GM18519 (cell line): Measurements from ENCODE around the gene PSMD8.
"Not testable (repeated sequence)": the region's sequence is repeated elsewhere in the genome, so short reads cannot be mapped to it uniquely, and the experiment has no call there.

Experiments
- ATAC-seq: cut with Tn5 transposase; IDR thresholded peaks from one replicate; pipeline ENCODE4 v1.9.1; 2021; ENCODE audit warnings: mild to moderate bottlenecking, moderate library complexity; ENCODE audit not compliant: unreplicated experiment, low FRiP score

PSMD8 gene

DNA sequence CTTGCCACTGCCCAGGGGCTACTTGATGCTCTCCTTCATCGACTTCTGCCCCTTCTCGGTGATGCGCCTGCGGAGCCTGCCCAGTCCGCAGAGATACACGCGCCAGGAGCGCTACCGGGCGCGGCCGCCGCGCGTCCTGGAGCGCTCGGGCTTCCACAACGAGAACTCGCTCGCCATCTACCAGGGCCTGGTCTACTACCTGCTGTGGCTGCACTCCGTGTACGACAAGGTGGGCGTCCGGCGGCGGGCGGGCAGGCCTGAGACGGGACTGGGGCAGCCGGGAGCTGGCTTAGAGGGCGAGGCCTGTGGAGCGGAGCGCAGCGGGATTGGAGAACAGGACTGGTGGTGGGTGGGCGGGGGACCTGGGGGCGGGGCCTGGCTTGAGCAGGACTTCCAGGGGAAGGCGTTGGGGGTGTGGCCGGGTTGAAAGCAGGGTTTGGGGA lies 12.7 kb upstream of the PSMD8 start:
- ATAC-seq = no peak

DNA sequence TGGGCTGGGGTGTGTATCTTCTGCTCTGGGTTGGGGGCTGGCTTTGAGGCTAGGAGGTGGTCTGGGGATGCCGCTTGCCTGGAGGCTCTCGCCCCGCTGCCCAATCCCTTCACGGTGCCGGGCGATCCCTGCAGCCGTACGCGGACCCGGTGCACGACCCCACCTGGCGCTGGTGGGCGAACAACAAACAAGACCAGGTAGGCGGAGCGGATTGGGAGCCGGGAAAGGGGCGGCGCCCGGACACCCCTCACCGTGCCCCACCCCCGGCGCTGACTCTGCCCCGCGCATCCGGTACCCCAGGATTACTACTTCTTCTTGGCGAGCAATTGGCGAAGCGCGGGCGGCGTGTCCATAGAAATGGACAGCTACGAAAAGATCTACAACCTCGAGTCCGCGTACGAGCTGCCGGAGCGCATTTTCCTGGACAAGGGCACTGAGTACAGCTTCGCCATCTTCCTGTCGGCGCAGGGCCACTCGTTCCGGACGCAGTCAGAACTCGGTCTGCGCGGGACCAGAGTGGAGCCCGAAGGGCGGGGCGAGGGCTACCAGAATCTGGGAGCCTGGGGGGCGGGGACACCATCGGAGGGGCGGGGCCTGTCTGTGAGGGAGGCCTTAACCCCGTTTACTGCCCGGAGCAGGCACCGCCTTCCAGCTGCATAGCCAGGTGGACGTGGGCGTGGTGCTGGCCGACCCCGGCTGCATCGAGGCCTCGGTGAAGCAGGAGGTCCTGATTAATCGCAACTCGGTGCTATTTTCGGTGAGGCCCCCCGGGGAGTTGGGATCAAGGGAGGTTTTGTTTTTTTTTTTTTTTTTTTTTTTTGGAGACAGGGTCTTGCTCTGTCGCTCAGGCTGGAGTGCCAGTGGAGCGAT lies 12.1 kb upstream of the PSMD8 start:
- no peak for ATAC-seq

DNA sequence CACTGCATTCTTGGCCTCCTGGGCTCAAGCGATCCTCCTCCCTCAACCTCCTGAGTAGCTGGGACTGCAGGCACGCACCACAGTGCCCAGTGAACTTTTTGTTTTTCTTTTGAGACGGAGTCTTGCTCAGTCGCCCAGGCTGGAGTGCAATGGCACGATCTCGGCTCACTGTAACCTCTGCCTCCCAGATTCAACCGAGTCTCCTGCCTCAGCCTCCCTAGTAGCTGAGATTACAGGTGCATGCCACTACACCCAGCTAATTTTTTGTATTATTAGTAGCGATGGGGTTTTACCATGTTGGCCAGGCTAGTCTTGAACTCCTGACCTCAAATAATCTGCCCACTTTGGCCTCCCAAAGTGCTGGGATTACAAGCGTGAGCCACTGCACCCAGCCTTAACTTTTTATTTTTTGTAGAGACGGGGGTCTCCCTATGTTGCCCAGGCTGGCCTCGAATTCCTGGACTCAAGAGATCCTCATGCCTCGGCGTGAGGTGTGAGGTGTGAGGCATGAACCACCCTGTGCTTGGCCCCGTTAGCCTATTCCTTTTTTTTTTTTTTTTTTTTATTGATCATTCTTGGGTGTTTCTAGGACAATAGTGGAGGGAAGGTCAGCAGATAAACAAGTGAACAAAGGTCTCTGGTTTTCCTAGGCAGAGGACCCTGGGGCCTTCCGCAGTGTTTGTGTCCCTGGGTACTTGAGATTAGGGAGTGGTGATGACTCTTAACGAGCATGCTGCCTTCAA lies 11.3 kb upstream of the PSMD8 start:
- ATAC-seq = not testable (repeated sequence)

DNA sequence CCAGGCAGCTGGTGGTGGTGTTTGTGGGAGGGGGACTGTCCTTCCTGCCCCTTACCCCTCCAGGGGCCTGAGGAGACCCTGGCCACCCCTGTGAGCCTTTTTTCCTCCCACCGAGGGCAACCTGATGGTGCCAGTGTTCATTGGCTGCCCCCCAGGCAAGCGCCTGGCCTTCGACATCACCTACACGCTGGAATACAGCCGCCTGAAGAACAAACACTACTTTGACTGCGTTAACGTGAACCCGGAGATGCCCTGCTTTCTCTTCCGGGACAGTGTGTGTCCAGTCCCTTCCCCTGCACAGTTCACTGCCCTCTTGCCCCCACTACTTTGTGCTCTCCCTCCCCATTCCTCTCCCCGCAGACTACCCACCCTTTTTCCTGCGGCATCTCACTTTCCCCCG lies 7.3 kb upstream of the PSMD8 start:
- ATAC-seq = no peak

DNA sequence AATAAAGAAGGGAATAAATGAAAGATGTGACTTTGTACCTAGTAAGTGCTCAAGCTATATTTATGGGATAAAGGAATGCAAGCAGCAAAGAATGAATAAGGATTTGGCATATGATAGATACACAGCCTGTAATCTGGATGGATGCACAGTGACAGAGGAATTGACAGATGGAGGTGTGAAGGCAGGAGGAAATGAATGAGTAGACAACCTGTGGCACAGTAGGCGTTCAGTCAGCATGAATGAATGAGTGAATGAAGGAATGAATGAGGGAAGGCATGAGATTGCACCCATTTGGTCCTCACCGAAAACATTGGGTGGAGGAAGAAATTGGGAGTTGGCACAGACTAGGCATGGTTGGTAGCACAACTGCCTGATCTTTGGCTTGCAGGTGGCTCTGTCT lies 4.8 kb upstream of the PSMD8 start:
- no peak for ATAC-seq

DNA sequence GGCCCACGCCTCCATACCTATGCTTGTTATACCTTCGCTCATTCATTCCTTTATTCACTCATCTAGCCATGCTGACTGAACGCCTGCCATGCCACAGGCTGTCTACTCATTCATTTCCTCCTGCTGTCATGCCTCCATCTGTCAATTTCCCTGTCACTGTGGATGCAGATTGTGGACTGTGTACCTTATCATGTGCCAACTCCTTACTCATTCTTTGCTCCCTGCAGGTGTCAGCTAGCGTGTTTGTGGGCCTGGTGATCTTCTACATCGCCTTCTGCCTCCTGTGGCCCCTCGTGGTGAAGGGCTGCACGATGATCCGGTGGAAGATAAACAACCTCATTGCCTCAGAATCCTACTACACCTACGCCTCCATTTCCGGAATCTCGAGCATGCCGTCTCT lies 4.1 kb upstream of the PSMD8 start:
- ATAC-seq = no peak

DNA sequence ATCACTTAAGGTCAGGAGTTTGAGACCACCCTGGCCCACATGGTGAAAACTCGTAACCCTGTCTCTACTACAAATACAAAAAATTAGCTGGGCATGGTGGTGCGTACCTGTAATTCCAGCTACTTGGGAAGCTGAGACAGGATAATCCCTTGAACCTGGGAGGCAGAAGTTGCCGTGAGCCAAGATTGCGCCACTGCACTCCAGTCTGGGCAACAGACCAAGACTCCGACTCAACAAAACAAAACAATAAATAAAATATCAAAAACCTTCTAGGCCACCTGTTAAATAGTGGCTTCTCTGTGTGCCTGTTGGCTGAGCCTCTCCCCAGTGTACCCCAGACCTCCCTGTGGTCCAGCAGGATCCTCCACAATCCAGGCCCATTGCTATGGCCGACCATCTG lies 3.3 kb upstream of the PSMD8 start:
- no peak for ATAC-seq

DNA sequence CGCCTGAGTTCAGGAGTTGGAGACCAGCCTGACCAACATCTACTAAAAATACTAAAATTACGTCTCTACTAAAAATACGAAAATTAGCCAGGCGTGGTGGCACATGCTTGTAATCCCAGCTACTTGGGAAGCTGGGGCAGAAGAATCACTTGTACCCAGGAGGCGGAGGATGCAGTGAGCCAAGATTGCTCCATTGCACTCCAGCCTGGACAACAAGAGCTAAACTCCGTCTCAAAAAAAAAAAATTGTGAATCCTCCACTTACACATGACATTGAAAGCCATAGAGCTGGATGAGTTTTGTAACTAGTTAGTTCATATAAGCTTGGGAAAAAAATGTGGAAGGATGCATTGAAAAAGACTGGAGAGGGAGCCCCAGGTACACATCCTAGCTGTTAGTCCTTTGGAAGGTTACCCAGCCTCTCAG lies 452 bp upstream of the PSMD8 start:
- no peak for ATAC-seq

DNA sequence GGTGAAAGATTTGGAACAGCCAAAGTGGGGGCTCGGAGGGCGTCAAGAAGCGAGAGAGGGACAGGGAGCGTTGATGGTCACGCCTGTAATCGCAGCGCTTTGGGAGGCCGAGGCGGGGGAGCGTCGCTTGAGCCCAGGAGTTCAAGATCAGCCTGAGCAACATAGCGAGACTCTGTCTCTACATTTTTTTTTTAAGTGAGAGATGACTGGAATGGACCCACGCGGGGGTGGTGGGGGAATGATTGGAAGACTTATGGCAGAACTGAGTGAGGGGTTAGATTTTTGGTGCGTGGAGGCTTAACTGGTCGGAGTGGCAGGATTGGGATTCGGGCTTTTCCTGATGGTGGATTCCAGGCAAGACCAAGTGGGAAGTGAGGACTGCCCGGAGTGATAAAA lies 725 bp downstream of the PSMD8 start:
- no peak for ATAC-seq

DNA sequence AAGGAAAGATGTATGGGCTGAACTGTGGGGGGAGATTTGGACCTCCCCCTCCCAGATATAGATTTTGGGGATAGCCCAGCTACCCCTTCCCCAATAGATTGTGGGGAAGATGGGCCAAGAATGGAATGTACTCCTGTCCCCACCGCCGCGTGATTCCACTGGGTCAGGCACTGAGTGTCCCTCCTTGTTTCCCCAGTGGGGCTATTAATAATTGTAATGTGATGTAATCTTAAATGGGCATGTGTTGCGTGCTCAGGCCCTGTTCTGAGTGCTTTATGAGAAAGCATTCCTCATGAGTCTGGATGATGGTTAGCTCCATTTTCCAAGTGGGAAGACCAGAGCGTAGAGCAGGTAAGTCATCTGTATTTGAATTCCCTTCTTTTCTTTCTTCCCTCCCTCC lies 1.4 kb downstream of the PSMD8 start:
- no peak for ATAC-seq

DNA sequence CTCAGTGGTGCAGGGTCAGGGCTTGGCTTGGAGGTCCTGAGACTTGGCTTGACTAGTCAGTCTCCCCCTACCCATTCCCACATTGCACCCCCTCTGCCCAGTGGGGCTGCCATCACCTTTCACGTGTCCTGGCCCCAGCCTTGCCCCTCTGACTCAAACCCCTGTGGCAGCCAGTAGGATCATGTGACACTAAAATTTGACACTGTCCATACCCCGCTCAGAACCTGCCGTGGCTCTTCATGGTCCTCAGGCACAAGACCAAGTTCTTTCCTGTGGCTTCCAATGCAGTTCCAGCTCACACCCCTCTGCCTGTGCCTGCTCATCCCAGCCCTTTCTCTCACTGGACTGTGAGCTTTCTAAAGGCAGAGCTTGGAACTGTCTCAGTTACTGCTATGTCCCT lies 2.2 kb downstream of the PSMD8 start:
- ATAC-seq = no peak

DNA sequence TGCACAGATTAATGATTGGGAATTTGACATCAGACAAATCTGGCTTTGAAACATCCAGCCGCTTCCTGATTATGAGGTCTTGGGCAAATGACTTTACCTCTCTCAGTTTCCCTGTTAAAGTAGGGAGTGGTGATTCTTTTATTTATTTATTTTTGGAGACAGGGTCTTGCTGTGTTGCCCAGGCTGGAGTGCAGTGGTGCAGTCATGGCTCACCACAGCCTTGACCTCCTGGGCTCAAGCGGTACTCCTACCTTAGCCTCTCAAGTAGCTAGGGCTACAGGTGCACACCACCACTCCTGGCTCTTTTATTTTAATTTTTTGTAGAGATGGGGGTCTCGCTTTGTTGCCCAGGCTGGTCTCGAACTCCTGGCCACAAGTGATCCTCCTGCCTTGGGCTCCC lies 2.7 kb downstream of the PSMD8 start:
- ATAC-seq = no peak

DNA sequence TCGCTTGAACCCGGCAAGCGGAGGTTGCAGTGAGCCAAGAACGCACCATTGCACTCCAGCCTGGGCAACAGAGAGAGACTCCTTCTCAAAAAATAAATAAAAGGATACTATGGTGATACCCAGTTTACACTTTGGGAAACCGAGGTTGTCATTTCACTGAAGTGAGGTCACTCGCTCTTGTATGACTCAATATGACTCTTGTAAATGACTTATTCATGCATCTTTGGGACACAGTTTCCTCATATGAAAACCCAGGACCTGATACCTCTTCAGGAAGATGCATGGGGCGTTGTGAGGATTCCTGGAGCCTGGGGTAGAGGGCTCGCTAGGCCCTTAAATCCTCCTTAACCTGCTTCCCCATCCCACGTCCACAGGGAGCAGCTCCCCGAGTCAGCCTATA lies 4.5 kb downstream of the PSMD8 start:
- no peak for ATAC-seq

DNA sequence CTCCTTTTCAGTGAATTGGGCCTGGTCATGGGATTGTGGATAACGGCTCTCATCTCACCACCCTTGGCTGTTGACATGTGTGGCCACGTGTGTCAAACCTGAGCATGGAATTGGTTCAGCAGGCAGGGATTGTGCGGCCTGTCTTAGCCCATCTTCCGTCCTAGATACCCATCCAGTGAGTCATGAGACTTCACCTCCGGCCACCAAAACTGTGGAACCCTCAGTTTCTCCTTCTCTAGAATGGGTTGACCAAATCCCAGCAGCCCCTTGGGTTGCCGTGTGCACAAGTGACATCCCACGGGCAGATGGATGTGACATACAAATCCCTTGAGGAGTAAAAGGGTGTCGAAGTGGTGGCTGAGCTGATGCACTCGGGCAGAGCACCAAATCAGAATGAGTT lies 6.8 kb downstream of the PSMD8 start:
- ATAC-seq = no peak

DNA sequence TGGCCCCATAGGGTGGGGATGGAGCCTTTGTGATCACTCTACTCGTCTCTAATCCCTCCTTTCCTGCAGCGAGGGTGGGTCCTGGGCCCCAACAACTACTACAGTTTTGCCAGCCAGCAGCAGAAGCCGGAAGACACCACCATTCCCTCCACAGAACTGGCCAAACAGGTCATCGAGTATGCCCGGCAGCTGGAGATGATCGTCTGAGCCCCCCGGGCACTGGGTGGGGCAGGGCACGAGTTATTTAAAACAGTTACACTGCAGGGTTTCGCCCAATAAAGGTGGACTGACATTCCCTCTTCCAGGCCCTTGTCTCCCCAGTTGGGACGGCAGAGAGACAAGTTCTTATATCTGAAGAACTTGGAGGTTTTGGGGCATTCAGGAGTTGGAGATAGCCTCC lies 8.8 kb downstream of the PSMD8 start:
- no peak for ATAC-seq

DNA sequence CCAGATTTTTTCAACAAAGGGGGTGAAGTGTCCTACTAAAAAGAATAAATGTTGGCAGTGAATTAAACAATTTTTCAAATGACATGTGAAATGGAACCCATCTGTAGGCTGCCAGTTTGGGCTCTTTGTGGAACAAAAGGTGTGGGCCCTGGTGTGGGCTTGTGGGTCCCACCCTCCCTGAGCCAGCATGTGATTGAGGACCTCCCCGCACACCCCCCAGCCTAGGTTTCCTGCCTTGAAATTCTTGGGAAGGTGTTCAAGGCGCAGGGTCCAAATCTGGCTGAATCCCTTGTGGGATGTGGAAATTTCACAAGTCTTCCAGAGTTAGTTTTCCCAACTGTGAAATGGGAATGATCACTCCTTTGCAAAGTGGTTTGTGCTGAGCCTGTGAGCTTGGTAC lies 9.4 kb downstream of the PSMD8 start:
- no peak for ATAC-seq

DNA sequence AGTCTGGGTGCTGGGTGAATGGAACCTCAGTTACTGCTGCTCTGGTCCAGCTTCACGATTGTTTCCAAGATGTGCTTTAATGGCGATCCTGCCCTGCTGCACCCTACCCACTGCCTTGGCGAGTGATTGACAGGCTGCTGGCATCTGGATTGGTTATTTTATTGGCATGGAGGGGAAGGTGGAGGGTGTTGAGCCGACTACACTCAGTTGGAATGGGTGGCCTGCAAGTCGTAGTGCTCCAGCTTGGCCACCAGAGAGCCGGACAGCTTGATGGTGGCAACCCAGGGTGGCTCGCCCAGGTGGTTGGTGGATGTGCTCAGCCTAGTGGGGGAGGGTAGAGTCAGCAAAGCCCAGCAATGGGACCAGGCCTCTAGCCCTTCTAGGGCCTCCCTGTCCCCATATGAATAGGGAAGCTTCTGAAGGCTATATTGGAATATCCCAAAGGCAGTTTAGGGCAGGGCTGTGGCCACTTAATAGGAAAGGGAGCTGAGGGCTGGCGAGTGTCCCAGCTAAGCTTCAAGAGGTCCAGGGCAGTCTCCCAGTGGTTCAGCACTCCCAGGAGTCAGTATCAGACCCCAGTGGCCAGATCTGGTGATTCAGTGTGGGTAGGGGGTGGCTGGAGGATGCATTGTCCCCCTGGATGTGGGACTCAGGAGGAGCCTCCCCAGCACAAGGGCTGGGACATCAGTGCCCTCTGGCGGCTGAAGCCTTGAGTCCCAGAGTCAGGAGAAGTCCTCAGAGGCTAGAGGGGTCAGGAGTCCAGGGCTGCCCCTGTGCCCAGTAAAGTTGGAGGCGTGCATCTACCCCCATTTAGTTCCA lies 10.0 kb downstream of the PSMD8 start:
- no peak for ATAC-seq

DNA sequence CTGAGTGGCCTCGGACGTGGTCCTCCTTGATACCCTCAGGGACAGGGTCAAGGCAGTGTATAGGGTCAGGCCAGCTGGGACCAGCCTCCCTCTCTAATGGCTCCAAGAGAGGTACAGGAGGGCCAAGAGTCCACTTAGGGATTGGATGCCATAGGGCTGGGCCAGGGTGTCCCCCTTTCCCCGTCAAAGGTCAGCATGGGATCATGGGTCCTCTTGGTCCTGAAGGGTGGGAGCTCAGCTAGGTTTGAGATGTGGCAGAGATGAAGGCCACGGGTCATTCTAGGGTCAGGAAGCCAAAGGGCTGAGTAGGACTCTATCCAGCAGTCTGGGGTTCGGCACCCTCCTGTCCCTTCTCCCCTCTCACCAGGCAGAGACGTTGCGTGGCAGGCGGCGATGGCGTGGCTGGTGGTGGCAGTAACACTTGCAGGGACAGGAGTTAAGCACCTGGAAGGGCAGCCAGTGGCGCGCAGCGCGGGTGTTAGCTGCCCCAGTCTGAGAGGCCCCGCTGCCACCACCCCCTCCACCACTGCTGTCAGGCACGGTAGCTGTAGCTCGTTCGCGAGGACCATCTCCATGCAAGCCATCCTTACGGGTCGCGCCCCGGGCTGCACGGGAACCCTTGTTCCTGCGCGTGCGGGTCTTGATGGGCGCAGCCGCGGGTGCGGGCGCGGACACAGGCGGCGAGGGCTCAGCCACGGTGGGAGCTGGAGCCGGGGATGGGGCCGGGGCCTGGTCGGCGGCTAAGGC lies 10.9 kb downstream of the PSMD8 start:
- ATAC-seq = no peak

DNA sequence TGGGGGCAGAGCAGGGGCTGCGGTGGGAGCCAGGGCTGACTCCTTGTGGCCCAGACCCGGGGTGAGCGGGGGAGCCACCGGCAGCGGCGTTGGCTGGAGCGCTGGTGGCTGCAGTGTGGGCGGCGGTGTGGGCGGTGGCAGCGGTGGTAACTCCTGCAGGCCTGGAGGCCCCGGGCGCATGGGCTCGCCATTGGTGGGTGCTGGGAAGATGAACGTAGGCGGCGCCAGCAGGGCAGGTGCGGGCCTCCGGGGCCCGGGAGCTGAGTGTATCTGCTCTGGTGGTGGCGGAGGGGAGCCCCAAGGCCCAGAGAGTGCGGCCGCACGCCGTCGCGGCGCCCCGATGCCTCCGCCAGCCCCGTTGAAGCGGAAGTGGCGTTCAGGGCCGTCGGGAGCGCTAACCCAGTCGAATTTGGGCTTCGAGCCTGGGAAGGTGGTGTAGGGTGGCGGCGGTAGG lies 11.5 kb downstream of the PSMD8 start:
- no peak for ATAC-seq

DNA sequence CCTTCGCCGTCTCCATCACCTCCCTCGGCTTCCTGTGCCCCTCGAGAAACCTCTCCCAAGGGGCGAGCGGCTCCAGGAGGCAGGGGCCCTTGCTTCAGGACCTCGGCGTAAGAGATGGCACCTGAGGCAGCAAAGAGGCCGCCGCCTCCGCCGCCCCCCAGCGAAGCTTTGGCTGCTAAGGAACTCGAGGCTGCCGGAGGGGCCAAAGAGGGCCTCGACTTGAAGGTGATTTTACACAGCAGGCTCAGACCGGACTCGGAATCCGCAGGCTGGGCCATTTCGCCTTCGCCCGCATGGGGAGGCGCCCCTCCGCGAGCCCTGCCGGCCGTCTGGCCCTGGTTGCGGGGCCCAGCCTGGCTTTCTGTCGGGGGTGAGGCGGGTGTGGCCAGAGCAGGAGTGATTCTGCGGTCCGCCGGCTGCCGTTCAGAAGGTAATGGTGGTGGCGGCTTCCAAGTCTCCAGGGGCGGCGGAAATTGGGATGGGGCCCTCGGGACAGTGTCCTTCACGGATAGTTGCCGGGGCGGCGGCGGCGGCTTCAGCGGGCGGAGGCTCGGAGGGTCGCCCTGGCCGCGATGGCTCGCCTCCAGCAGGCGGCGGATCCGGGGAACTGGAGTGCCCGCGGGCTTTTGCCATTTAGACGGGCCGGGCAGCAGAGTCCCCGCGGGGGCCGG lies 12.1 kb downstream of the PSMD8 start:
- no peak for ATAC-seq
